ENCODE measurements around the gene OSBPL9. TPM values are rescaled to one million over a fixed set of nuclear protein-coding genes. Genes with fewer than 3 reads are reported as not detected.

The OSBPL9 gene
- total RNA-seq, 1 donor from 2014 or later, result 55.8 TPM

DNA sequence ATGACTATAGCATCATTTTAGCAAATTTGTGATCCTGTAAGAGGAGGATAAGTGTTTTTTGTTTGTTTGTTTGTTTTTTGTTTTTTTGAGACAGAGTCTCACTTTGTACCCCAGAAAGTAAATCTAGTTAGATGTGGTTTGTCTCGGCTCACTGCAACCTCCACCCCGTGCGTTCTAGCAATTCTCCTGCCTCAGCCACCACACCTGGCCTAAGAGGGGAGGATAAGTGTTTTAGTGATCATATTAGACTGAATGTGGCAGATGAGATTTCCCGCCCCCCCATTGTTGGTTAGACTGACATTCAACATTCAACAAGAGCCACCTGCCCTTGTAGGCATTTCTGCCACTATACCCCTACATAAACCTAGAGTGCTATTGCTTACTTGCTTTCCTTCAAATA, 98.5 kb downstream of the OSBPL9 start:
- TF ChIP-seq, protein P1, sequence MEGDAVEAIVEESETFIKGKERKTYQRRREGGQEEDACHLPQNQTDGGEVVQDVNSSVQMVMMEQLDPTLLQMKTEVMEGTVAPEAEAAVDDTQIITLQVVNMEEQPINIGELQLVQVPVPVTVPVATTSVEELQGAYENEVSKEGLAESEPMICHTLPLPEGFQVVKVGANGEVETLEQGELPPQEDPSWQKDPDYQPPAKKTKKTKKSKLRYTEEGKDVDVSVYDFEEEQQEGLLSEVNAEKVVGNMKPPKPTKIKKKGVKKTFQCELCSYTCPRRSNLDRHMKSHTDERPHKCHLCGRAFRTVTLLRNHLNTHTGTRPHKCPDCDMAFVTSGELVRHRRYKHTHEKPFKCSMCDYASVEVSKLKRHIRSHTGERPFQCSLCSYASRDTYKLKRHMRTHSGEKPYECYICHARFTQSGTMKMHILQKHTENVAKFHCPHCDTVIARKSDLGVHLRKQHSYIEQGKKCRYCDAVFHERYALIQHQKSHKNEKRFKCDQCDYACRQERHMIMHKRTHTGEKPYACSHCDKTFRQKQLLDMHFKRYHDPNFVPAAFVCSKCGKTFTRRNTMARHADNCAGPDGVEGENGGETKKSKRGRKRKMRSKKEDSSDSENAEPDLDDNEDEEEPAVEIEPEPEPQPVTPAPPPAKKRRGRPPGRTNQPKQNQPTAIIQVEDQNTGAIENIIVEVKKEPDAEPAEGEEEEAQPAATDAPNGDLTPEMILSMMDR (IDR thresholded peaks at IDR 0.05; ENCODE audit: borderline replicate concordance), result no peak
- Histone ChIP-seq H3K27me3 (ENCODE audit: low read depth) (no peaks in the 10 kb centered on the region), H3K36me3 (no peaks in the 10 kb centered on the region), H3K9me3 (replicated peaks) (no peaks in the 10 kb centered on the region), H3K4me3 (no peak overlapping the region), H3K4me1 (peaks cover 4% of the 10 kb centered on the region), H3K27ac (replicated peaks) (no peak overlapping the region)
- DNase-seq, result no peak
- intact Hi-C loops (cut with micrococcal nuclease), result no loop called here

DNA sequence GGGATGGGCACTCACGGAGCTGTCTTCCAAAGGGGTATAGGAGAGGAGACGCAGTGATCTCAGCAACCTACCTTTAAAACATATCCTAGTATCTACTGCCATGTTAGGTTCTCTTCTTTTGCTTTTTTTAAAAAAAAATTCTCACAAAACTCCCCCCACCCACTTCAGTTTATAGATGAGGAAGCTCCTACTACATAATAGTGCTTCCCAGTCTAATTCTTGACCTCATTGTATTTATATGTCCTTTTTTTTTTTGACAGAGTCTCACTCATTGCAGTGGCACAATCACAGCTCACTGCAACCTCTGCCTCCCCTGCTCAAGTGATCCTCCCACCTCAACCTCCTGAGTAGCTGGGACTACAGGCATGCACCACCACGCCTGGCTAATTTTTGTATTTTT, 99.9 kb downstream of the OSBPL9 start:
- no peaks in the 10 kb centered on the region for H3K27me3 ChIP-seq (ENCODE audit: low read depth)
- DNase-seq, result no peak
- peaks cover 4% of the 10 kb centered on the region for H3K4me1 ChIP-seq
- H3K4me3 ChIP-seq, result no peak overlapping the region
- H3K36me3 ChIP-seq, result no peaks in the 10 kb centered on the region
- H3K27ac ChIP-seq (replicated peaks), result no peak overlapping the region
- no peaks in the 10 kb centered on the region for H3K9me3 ChIP-seq (replicated peaks)
- intact Hi-C loops (cut with micrococcal nuclease), result no loop called here
- TF ChIP-seq, protein P1 (IDR thresholded peaks at IDR 0.05; ENCODE audit: borderline replicate concordance), result no peak

DNA sequence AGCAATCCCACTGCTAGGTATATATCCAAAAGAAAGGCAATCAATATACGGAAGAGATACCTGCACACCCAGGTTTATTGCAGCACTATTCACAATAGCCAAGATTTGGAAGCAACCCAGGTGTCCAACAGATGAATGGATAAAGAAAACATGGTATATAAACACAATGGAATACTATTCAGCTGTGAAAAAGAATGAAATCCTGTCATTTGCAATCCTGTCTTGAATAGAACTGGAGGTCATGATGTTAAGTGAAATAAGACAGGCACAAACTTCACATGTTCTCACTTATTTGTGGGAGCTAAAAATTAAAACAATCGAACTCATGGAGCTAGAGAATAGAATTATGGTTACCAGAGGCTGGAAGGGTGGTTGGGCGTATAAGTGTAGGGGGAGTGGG, 101.0 kb downstream of the OSBPL9 start:
- no peaks in the 10 kb centered on the region for H3K9me3 ChIP-seq (replicated peaks)
- H3K4me3 ChIP-seq, result no peak overlapping the region
- H3K27me3 ChIP-seq (ENCODE audit: low read depth), result no peaks in the 10 kb centered on the region
- H3K4me1 ChIP-seq, result peaks cover 4% of the 10 kb centered on the region
- no peaks in the 10 kb centered on the region for H3K36me3 ChIP-seq
- DNase-seq, result no peak
- intact Hi-C loops (cut with micrococcal nuclease), result no loop called here
- no peak overlapping the region for H3K27ac ChIP-seq (replicated peaks)
- TF ChIP-seq, protein P1 (IDR thresholded peaks at IDR 0.05; ENCODE audit: borderline replicate concordance), result no peak

GRCh38 chr1:51719146-51719545, 102.3 kb downstream of the OSBPL9 start:
- Histone ChIP-seq H3K4me3 (no peak overlapping the region), H3K4me1 (peaks cover 4% of the 10 kb centered on the region), H3K27me3 (ENCODE audit: low read depth) (no peaks in the 10 kb centered on the region), H3K27ac (replicated peaks) (no peak overlapping the region), H3K36me3 (no peaks in the 10 kb centered on the region), H3K9me3 (replicated peaks) (no peaks in the 10 kb centered on the region)
- intact Hi-C loops (cut with micrococcal nuclease), result no loop called here
- TF ChIP-seq, protein P1 (IDR thresholded peaks at IDR 0.05; ENCODE audit: borderline replicate concordance), result no peak
- DNase-seq, result no peak

DNA sequence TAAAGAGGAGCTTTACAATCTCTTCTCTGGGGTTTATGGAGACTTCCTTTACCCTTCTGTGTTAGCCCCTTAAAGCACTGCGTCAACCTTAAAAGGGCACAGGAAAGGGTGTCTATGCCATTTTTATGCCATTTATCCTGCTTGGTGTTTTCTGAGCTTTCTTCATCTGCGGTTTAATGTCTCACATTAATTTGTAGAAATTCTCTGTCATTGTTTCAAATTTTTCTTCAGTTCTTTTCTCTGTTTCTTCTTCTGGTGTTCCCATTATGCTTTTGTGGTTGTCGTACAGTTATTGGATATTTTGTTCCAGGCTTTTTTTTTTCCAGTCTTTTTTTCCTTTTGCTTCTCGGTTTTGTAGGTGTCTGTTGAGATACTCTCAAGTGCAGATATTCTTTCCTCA, 107.9 kb downstream of the OSBPL9 start:
- H3K4me3 ChIP-seq, result no peak overlapping the region
- H3K4me1 ChIP-seq, result peaks cover 25% of the 10 kb centered on the region
- H3K36me3 ChIP-seq, result no peaks in the 10 kb centered on the region
- H3K27ac ChIP-seq (replicated peaks), result no peak overlapping the region
- DNase-seq, result no peak
- TF ChIP-seq, protein P1 (IDR thresholded peaks at IDR 0.05; ENCODE audit: borderline replicate concordance), result no peak
- intact Hi-C loops (cut with micrococcal nuclease), result no loop called here
- no peaks in the 10 kb centered on the region for H3K9me3 ChIP-seq (replicated peaks)
- no peaks in the 10 kb centered on the region for H3K27me3 ChIP-seq (ENCODE audit: low read depth)

- DNase-seq, result no peak
- H3K9me3 ChIP-seq (replicated peaks), result no peaks in the 10 kb centered on the region
- intact Hi-C loops (cut with micrococcal nuclease), result no loop called here
- H3K27ac ChIP-seq (replicated peaks), result no peak overlapping the region
- no peaks in the 10 kb centered on the region for H3K27me3 ChIP-seq (ENCODE audit: low read depth)
- no peaks in the 10 kb centered on the region for H3K36me3 ChIP-seq
- TF ChIP-seq, protein P1 (IDR thresholded peaks at IDR 0.05; ENCODE audit: borderline replicate concordance), result no peak
- peaks cover 38% of the 10 kb centered on the region for H3K4me1 ChIP-seq
- no peak overlapping the region for H3K4me3 ChIP-seq
These were observed 109.2 kb downstream of the OSBPL9 start for GRCh38 chr1:51726051-51726450.
